Thyroid gland (tissue), 4 donors: ENCODE measurements around the gene WDFY2. TPM values are rescaled to one million over a fixed set of nuclear protein-coding genes. Genes with fewer than 3 reads are reported as not detected.
A peak's percentile ranks its signal among the peaks of the same experiment; 100 is the strongest.
"Not testable (repeated sequence)": the region's sequence is repeated elsewhere in the genome, so short reads cannot be mapped to it uniquely, and the experiment has no call there.

ENCODE experiments used
- DNase-seq, 2 donors: peaks; one replicate each; pipeline ENCODE4 v3.0.0-alpha.2; 2019
- H3K27ac ChIP-seq, 3 donors: fragments of 200-600 bp; sonication (generic); 1 replicate in 2 of 3; 2 replicates in 1 of 3; pipeline ENCODE4 v1.5.1; 2016 to 2019; ENCODE audit warnings: mild to moderate bottlenecking in 1 of 3, moderate library complexity in 1 of 3
- H3K27me3 ChIP-seq: fragments of 200-600 bp; sonication (generic); one replicate; pipeline ENCODE4 v1.5.1; 2019
- H3K36me3 ChIP-seq, 2 donors: fragments of 200-600 bp; sonication (generic); one replicate each; pipeline ENCODE4 v1.5.1; 2016 to 2019
- H3K4me1 ChIP-seq, 2 donors: fragments of 200-600 bp; sonication (generic); one replicate each; pipeline ENCODE4 v1.5.1; 2017 to 2019
- H3K4me3 ChIP-seq, 3 donors: fragments of 200-600 bp; sonication (generic); replicated peaks in 1 of 3; 1 replicate in 2 of 3; 2 replicates in 1 of 3; pipeline ENCODE4 v1.5.1; 2016; ENCODE audit warnings: mild to moderate bottlenecking in 1 of 3
- H3K9me3 ChIP-seq: fragments of 200-600 bp; sonication (generic); one replicate; pipeline ENCODE4 v1.5.1; 2017
- CTCF ChIP-seq, 6 experiments: fragments of 200-600 bp in 3 of 6; fragments of 450-650 bp in 3 of 6; sonication (generic) in 3 of 6; IDR thresholded peaks; one replicate each; pipeline ENCODE4 v1.5.1; 2016 to 2019; ENCODE audit warnings: antibody characterized with exemption in 6 of 6, mild to moderate bottlenecking in 2 of 6, inconsistent platforms in 1 of 6, moderate library complexity in 1 of 6
- POLR2A ChIP-seq, 2 donors: fragments of 450-650 bp; IDR thresholded peaks; one replicate each; pipeline ENCODE4 v1.6.1; 2017; ENCODE audit warnings: antibody characterized with exemption in 2 of 2, mild to moderate bottlenecking in 2 of 2, moderate library complexity in 1 of 2
- WGBS, 2 donors: methylation state at CpG; one replicate each; pipeline ENCODE4 v1.1.5; 2017; 5-methylcytosine and 5-hydroxymethylcytosine counted together
- intact Hi-C: fragments of 100-400 bp; cut with DNase I; formaldehyde crosslinking; loops from one replicate; pipeline ENCODE4 v1.15.1; 2023
- total RNA-seq, 4 donors: library from RNA; depleted of rRNA; stranded (reverse); fragments of >200 nt; gene quantifications; one replicate each; pipeline ENCODE4 v1.2.3, GENCODE V29; 2016

Gene WDFY2
- total RNA-seq, 4 donors from 2014 or later: 15.8 to 23.9 (median 20.9) TPM

DNA sequence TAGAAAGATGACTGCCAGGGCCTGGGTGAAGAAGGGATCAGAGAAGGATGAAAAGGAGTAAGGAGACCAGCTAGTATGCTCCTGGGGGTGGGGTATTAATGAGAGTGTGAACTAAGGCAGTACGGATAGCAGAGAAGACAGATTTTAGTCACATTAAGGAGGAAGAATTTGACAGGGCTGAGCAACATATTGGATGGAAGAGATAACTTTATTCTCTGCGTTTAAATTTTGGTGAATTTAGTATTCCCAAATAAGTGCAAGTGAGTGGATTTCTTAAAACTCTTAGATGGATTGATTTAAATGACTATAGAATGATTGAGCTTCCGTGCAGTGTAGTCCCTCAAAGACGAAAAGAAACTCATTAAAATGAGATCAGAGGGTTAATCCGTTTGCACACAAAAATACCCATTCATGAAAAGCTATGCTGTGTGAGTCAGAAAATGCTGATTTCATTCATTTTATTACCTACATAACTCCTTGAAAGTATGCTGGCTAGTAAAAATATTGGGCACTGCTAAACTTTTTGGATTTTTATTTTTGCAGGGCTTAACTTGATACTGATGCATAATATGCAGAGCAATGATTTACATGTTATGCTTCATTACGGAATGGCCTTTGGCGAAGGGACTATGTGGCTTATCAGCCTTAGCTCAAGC, 54.1 kb downstream of the WDFY2 start:
- no peaks in the 10 kb centered on the region for H3K27me3 ChIP-seq
- H3K4me1 ChIP-seq: peaks cover 24 to 30% of the 10 kb centered on the region in 2 donors
- H3K4me3 ChIP-seq: no peak overlapping the region
- intact Hi-C loops: no loop called here
- WGBS, 2 donors: 89 to 91% methylated on average over 7 of the region's 7 CpGs
- TF ChIP-seq POLR2A (IDR thresholded peaks at IDR 0.05) (no peak), CTCF (IDR thresholded peaks at IDR 0.05) (no peak)
- peak overlapping the region in 1 of 3 donors; percentile 14 for H3K27ac ChIP-seq
- H3K9me3 ChIP-seq: no peaks in the 10 kb centered on the region
- no peaks in the 10 kb centered on the region for H3K36me3 ChIP-seq
- DNase-seq: no peak

DNA sequence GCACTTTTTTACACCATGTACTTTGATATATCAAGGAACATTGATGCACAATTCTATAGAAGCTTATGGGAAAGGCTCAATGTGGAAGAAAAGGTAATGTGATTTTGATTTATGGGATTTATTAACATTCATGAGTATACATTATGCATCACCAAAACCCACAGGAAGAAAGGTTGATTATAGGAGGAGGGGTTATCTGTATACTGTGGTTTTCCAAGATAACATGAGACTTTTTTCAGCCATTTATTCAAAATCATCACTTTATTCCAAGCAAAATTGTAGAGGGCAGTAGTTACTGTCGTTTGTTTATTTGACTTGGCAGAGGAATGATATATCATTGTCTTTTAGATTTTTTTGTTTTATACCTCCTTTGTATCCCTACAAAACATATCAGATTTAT, 54.9 kb downstream of the WDFY2 start:
- H3K9me3 ChIP-seq: no peaks in the 10 kb centered on the region
- H3K4me3 ChIP-seq: no peak overlapping the region
- WGBS, 2 donors: 63 to 71% methylated on average over 1 of the region's 1 CpG

GRCh38 chr13:51640696-51641095, 56.4 kb downstream of the WDFY2 start:
- H3K4me3 ChIP-seq, H3K9me3 ChIP-seq, H3K27ac ChIP-seq, intact Hi-C loops, H3K36me3 ChIP-seq, H3K27me3 ChIP-seq, DNase-seq: not testable (repeated sequence)
- WGBS, 2 donors: 93 to 99% methylated on average over 5 of the region's 5 CpGs
- H3K4me1 ChIP-seq: peaks cover 41 to 48% of the 10 kb centered on the region in 2 donors

More for the DNA sequence above, 54.9 kb downstream of the WDFY2 start:
- H3K4me1 ChIP-seq: peaks cover 26 to 33% of the 10 kb centered on the region in 2 donors
- intact Hi-C loops: no loop called here
- no peaks in the 10 kb centered on the region for H3K27me3 ChIP-seq
- H3K27ac ChIP-seq: no peak overlapping the region
- TF ChIP-seq POLR2A (IDR thresholded peaks at IDR 0.05): no peak
- TF ChIP-seq CTCF (IDR thresholded peaks at IDR 0.05): no peak
- no peak for DNase-seq
- H3K36me3 ChIP-seq: no peaks in the 10 kb centered on the region

DNA sequence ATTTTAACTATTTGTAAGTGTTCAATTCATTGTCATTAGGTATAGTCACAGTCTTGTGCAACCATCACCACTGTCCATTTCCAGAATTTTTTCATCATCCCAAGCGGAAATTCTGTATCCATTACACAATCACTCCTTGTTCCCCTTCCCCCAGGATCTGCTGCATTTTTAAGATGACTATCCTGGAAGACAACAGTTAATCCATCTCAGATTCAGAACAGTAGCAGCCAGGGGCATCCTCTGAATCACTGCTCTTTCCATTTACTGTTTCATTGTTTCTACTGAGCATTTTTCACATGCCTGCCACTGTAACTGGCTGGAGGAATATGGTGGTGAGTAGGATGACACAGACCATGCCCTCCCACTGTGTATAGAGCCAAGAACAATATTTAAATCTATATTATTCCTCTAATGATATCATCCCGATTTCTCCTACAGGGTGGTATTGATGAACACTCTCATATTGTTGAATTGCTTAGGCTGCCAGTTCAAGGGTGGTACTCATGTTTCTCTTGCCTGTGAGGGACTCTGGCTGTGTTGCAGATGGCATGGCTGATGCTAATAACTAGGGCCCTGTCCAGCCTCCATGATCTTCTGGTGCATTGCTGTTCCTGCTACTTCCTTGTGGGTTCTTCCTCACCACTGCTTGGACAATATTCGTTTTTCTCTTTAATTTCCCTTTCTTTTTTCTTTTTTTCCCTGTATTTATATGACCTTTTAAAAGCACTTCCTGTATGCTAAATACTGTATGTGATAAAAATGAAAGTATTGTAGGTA, 59.0 kb downstream of the WDFY2 start:
- Histone ChIP-seq H3K9me3 (no peaks in the 10 kb centered on the region), H3K36me3 (no peaks in the 10 kb centered on the region), H3K4me3 (no peak overlapping the region), H3K4me1 (peaks cover 24 to 38% of the 10 kb centered on the region in 2 donors), H3K27ac (no peak overlapping the region), H3K27me3 (no peaks in the 10 kb centered on the region)
- no peak for TF ChIP-seq POLR2A (IDR thresholded peaks at IDR 0.05)
- TF ChIP-seq CTCF (IDR thresholded peaks at IDR 0.05): no peak
- intact Hi-C loops: no loop called here
- 80% methylated on average over 3 of the region's 3 CpGs for WGBS, 2 donors
- DNase-seq: no peak

- Histone ChIP-seq H3K4me3 (no peak overlapping the region), H3K4me1 (peaks cover 24 to 37% of the 10 kb centered on the region in 2 donors), H3K36me3 (no peaks in the 10 kb centered on the region), H3K27ac (no peak overlapping the region), H3K27me3 (no peaks in the 10 kb centered on the region), H3K9me3 (no peaks in the 10 kb centered on the region)
- intact Hi-C loops: no loop called here
- WGBS, 2 donors: 63 to 67% methylated on average over 1 of the region's 1 CpG
- DNase-seq: no peak
- TF ChIP-seq CTCF (IDR thresholded peaks at IDR 0.05): no peak
- TF ChIP-seq POLR2A (IDR thresholded peaks at IDR 0.05): no peak
Measured at GRCh38 chr13:51643882-51644281, 59.6 kb downstream of the WDFY2 start.
